Measurements from ENCODE around the gene UBE3B.

DNA sequence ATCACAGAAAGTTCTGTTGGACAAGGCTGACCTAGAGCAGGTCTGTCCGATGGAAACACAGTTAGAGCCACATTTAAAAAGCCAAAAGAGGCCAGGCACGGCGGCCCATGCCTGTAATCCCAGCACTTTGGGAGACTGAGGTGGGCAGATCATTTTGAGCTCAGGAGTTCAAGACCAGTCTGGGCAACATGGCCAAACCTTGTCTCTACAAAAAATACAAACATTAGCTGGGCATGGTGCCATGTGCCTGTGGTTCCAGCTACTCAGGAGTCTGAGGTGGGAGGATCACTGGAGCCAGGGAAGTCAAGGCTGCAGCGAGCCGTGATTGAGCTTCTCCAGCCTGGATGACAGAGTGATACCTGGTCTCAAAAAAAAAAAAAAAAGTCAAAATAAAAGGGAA is 14.9 kb downstream of the UBE3B start:
- TF ChIP-seq, protein P1, sequence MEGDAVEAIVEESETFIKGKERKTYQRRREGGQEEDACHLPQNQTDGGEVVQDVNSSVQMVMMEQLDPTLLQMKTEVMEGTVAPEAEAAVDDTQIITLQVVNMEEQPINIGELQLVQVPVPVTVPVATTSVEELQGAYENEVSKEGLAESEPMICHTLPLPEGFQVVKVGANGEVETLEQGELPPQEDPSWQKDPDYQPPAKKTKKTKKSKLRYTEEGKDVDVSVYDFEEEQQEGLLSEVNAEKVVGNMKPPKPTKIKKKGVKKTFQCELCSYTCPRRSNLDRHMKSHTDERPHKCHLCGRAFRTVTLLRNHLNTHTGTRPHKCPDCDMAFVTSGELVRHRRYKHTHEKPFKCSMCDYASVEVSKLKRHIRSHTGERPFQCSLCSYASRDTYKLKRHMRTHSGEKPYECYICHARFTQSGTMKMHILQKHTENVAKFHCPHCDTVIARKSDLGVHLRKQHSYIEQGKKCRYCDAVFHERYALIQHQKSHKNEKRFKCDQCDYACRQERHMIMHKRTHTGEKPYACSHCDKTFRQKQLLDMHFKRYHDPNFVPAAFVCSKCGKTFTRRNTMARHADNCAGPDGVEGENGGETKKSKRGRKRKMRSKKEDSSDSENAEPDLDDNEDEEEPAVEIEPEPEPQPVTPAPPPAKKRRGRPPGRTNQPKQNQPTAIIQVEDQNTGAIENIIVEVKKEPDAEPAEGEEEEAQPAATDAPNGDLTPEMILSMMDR (optimal IDR thresholded peaks at IDR 0.05 in 1 of 3, IDR thresholded peaks at IDR 0.05 in 1 of 3, conservative IDR thresholded peaks at IDR 0.05 in 1 of 3; ENCODE audit: extremely low read depth in 1 of 3, insufficient read depth in 2 of 3, low read length in 3 of 3), result no peak
- TF ChIP-seq EZH2 (IDR thresholded peaks at IDR 0.05; ENCODE audit: low read length), result no peak
